GM23248 (cell line): Measurements from ENCODE around the gene GABRR2.

Source experiments
- EZH2 ChIP-seq: fragments of 200-600 bp; sonication (generic); IDR thresholded peaks from 2 replicates; pipeline ENCODE4 v1.6.1; 2018; ENCODE audit warnings: antibody characterized with exemption, mild to moderate bottlenecking; ENCODE audit not compliant: insufficient read depth, poor library complexity, severe bottlenecking
- EZH2phosphoT487 ChIP-seq: fragments of 200-600 bp; sonication (generic); IDR thresholded peaks from 2 replicates; pipeline ENCODE4 v1.6.1; 2018; ENCODE audit warnings: antibody characterized with exemption, moderate library complexity, mild to moderate bottlenecking, low read depth; ENCODE audit not compliant: insufficient read depth

DNA sequence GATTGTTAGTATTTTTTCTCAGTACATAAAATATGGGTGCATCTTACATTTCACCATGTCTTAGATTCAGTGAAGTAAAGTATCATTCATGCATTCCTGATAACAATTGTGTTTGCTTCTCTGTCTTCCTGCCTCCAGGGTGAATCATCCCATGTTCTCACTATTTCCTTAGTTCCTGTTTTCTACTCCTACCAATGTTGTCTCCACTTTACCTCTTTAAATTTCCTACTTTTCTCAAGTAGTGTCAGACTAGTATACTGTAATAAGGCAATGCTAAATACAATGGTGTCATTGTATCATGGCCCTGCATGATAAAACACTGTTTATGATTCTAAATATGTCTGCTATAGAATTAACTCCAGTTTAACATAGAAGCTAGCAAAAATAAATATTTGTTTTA, 60.5 kb downstream of the GABRR2 start:
- TF ChIP-seq EZH2 (no peak), EZH2phosphoT487 (no peak)
